Thymus (tissue), 11 donors: ENCODE measurements around the gene SLC2A3. TPM values are rescaled to one million over a fixed set of nuclear protein-coding genes. Genes with fewer than 3 reads are reported as not detected.
"Not testable (repeated sequence)": the region's sequence is repeated elsewhere in the genome, so short reads cannot be mapped to it uniquely, and the experiment has no call there.

Source experiments
- DNase-seq, 9 donors: peaks; one replicate each; pipeline ENCODE4 v3.0.0-alpha.2; 2013; ENCODE audit warnings: low spot score in 9 of 9, low read depth in 6 of 9, missing footprints in 1 of 9
- H3K27ac ChIP-seq, 2 donors: one replicate each; pipeline ENCODE4 v1.5.1; 2013; ENCODE audit warnings: control low read depth in 1 of 2, low read depth in 1 of 2, low read length in 1 of 2, mild to moderate bottlenecking in 1 of 2, moderate library complexity in 1 of 2
- H3K27me3 ChIP-seq, 2 donors: one replicate each; pipeline ENCODE4 v1.5.1; 2013; ENCODE audit warnings: low read length in 1 of 2; ENCODE audit not compliant: control insufficient read depth in 2 of 2, insufficient read depth in 1 of 2
- H3K36me3 ChIP-seq, 2 donors: one replicate each; pipeline ENCODE4 v1.5.1; 2013; ENCODE audit warnings: low read length in 1 of 2, mild to moderate bottlenecking in 1 of 2, moderate library complexity in 1 of 2; ENCODE audit not compliant: control insufficient read depth in 2 of 2, insufficient read depth in 2 of 2
- H3K4me1 ChIP-seq, 2 donors: one replicate each; pipeline ENCODE4 v1.5.1; 2013; ENCODE audit warnings: low read length in 2 of 2; ENCODE audit not compliant: control insufficient read depth in 2 of 2, insufficient read depth in 2 of 2
- H3K4me3 ChIP-seq, 2 donors: one replicate each; pipeline ENCODE4 v1.5.1; 2013; ENCODE audit warnings: low read length in 2 of 2, control low read depth in 1 of 2, mild to moderate bottlenecking in 1 of 2
- H3K9me3 ChIP-seq, 2 donors: one replicate each; pipeline ENCODE4 v1.5.1; 2013; ENCODE audit warnings: low read length in 1 of 2, mild to moderate bottlenecking in 1 of 2; ENCODE audit not compliant: control insufficient read depth in 2 of 2, insufficient read depth in 1 of 2
- WGBS: extraction: QIAGEN DNeasy Blood & Tissue Kit; methylation state at CpG from one replicate; pipeline ENCODE4 v1.1.7; 2013; 5-methylcytosine and 5-hydroxymethylcytosine counted together
- polyA plus RNA-seq: library from polyadenylated mRNA; stranded (reverse); fragments of 200-250 nt; gene quantifications from one replicate; pipeline ENCODE4 v1.2.3, GENCODE V29; 2013
- total RNA-seq: library from RNA; stranded (reverse); fragments of 120-200 nt; gene quantifications from one replicate; pipeline ENCODE4 v1.2.4, GENCODE V29; 2013
- donor health status: healthy.

SLC2A3 gene
- total and polyA plus RNA-seq, 2 donors, result 14.9 to 37.6 TPM

- Histone ChIP-seq H3K27me3 (no peaks in the 10 kb centered on the region), H3K4me3 (no peak overlapping the region), H3K4me1 (peaks cover 3 to 21% of the 10 kb centered on the region in 2 donors), H3K36me3 (no peaks in the 10 kb centered on the region), H3K27ac (peak overlapping the region in 1 of 2 donors; percentile 17), H3K9me3 (no peaks in the 10 kb centered on the region)
- no peak for DNase-seq
- 93% methylated on average over 19 of the region's 19 CpGs for WGBS
Observed at GRCh38 chr12:7972734-7973456, 36.9 kb upstream of the SLC2A3 start.

- H3K27ac ChIP-seq, result peak overlapping the region in 1 of 2 donors; percentile 17
- 3% methylated on average over 3 of the region's 9 CpGs for WGBS
- not testable (repeated sequence) for H3K27me3 ChIP-seq, H3K4me3 ChIP-seq, H3K9me3 ChIP-seq, H3K36me3 ChIP-seq, DNase-seq
- peaks cover 3 to 21% of the 10 kb centered on the region in 2 donors for H3K4me1 ChIP-seq
Observed at GRCh38 chr12:7972269-7972668, 36.3 kb upstream of the SLC2A3 start.

- H3K9me3 ChIP-seq, H3K27me3 ChIP-seq, H3K36me3 ChIP-seq, DNase-seq: not testable (repeated sequence)
- 44% methylated on average over 5 of the region's 7 CpGs for WGBS
- Histone ChIP-seq H3K4me1 (peaks cover 3 to 21% of the 10 kb centered on the region in 2 donors), H3K4me3 (peak overlapping the region; percentile 60 to 69), H3K27ac (peak overlapping the region in 1 of 2 donors; percentile 86)
Observed at GRCh38 chr12:7971765-7972164, 35.8 kb upstream of the SLC2A3 start.

GRCh38 chr12:7970475-7971252, 34.7 kb upstream of the SLC2A3 start:
- Histone ChIP-seq H3K9me3 (no peaks in the 10 kb centered on the region), H3K4me1 (peaks cover 3 to 21% of the 10 kb centered on the region in 2 donors), H3K27ac (peak overlapping the region; percentile 77 to 86), H3K4me3 (peak overlapping the region; percentile 60 to 69), H3K27me3 (no peaks in the 10 kb centered on the region), H3K36me3 (no peaks in the 10 kb centered on the region)
- 2% methylated on average over 49 of the region's 49 CpGs for WGBS
- DNase-seq, result peak; percentile 48 to 94 (median 78)

- no peaks in the 10 kb centered on the region for H3K9me3 ChIP-seq
- no peak overlapping the region for H3K4me3 ChIP-seq
- no peaks in the 10 kb centered on the region for H3K27me3 ChIP-seq
- DNase-seq, result no peak
- 90% methylated on average over 14 of the region's 14 CpGs for WGBS
- H3K36me3 ChIP-seq, result no peaks in the 10 kb centered on the region
- H3K4me1 ChIP-seq, result peaks cover 3 to 28% of the 10 kb centered on the region in 2 donors
- H3K27ac ChIP-seq, result no peak overlapping the region
Observed at GRCh38 chr12:7966563-7966962, 30.6 kb upstream of the SLC2A3 start.

GRCh38 chr12:7964669-7965068, 28.7 kb upstream of the SLC2A3 start:
- not testable (repeated sequence) for DNase-seq, H3K4me3 ChIP-seq
- H3K4me1 ChIP-seq, result peaks cover 11 to 23% of the 10 kb centered on the region in 2 donors

GRCh38 chr12:7961395-7962178, 25.6 kb upstream of the SLC2A3 start:
- Histone ChIP-seq H3K27me3 (no peaks in the 10 kb centered on the region), H3K27ac (peak overlapping the region in 1 of 2 donors; percentile 86), H3K36me3 (no peaks in the 10 kb centered on the region), H3K9me3 (no peaks in the 10 kb centered on the region), H3K4me3 (peak overlapping the region in 1 of 2 donors; percentile 62), H3K4me1 (peaks cover 19 to 33% of the 10 kb centered on the region in 2 donors)
- 96% methylated on average over 12 of the region's 12 CpGs for WGBS
- no peak for DNase-seq

More at GRCh38 chr12:7964669-7965068, 28.7 kb upstream of the SLC2A3 start:
- H3K36me3 ChIP-seq, H3K27me3 ChIP-seq, H3K27ac ChIP-seq, H3K9me3 ChIP-seq: not testable (repeated sequence)
- WGBS, result 95% methylated on average over 9 of the region's 9 CpGs

GRCh38 chr12:7959701-7960121, 23.7 kb upstream of the SLC2A3 start:
- peak overlapping the region; percentile 37 to 62 for H3K4me3 ChIP-seq
- WGBS, result 5% methylated on average over 3 of the region's 3 CpGs
- DNase-seq, result peak in 8 of 9 donors; percentile 45 to 88 (median 52)

More at GRCh38 chr12:7959701-7960121, 23.7 kb upstream of the SLC2A3 start:
- peak overlapping the region; percentile 79 to 84 for H3K27ac ChIP-seq
- H3K36me3 ChIP-seq, result no peaks in the 10 kb centered on the region
- no peaks in the 10 kb centered on the region for H3K27me3 ChIP-seq
- H3K4me1 ChIP-seq, result peaks cover 19 to 33% of the 10 kb centered on the region in 2 donors
- no peaks in the 10 kb centered on the region for H3K9me3 ChIP-seq
